Measurements from ENCODE around the gene GANAB. TPM values are rescaled to one million over a fixed set of nuclear protein-coding genes. Genes with fewer than 3 reads are reported as not detected.

GANAB gene
- total RNA-seq, 1 donor from 2014 or later: 383 TPM

GRCh38 chr11:62648967-62649364, 2.6 kb upstream of the GANAB start:
- Mint-ChIP-seq H3K27me3 (ENCODE audit: unreplicated experiment) (peaks cover 14% of the 10 kb centered on the region), H3K9me3 (ENCODE audit: unreplicated experiment) (no peaks in the 10 kb centered on the region), H3K4me3 (ENCODE audit: unreplicated experiment) (no peak overlapping the region), H3K4me1 (ENCODE audit: unreplicated experiment) (peaks cover 22% of the 10 kb centered on the region), H3K27ac (ENCODE audit: unreplicated experiment) (no peak overlapping the region), H3K36me3 (ENCODE audit: low read depth, unreplicated experiment) (peaks cover 28% of the 10 kb centered on the region)
- DNase-seq (ENCODE audit: low spot score): no peak
- TF ChIP-seq, protein P1, sequence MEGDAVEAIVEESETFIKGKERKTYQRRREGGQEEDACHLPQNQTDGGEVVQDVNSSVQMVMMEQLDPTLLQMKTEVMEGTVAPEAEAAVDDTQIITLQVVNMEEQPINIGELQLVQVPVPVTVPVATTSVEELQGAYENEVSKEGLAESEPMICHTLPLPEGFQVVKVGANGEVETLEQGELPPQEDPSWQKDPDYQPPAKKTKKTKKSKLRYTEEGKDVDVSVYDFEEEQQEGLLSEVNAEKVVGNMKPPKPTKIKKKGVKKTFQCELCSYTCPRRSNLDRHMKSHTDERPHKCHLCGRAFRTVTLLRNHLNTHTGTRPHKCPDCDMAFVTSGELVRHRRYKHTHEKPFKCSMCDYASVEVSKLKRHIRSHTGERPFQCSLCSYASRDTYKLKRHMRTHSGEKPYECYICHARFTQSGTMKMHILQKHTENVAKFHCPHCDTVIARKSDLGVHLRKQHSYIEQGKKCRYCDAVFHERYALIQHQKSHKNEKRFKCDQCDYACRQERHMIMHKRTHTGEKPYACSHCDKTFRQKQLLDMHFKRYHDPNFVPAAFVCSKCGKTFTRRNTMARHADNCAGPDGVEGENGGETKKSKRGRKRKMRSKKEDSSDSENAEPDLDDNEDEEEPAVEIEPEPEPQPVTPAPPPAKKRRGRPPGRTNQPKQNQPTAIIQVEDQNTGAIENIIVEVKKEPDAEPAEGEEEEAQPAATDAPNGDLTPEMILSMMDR (IDR thresholded peaks at IDR 0.05; ENCODE audit: unreplicated experiment): no peak

DNA sequence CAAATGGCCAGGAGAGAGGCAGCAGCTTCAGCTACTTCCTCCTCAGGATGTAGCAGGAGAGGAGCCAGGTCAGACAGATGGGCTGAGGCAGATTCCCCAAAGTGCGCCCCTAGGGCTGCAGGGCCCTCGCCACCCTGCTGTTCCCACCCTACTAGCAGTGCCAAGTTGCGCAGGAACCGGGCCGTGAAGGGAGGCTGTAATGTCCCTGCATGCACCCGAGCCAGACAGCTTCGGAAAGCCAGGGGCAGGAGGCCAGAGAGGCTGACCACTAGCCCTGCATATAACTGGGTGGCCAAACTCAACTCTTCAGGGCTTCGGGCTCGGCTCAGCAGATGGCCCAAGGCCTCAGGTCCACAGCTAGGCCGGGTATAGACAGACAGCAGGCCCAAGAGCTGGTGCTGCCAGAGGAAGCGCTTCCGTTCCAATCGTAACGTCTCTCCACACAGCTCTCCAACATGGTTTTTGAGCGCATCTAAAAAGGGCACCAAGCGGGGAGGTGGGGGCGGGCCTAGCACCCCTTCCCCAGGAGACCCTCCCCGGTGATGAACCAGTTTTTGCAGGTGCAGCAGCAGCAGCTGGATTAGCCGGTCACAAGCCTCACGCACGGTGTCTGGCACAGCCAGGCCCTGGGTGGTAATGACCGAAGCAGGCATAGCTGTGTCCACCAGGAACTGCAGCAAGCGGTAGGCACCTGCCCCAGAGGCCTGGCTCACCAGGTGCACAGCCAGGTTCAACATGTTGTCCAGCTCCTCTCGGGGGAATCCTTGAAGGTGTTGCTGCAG, 2.0 kb upstream of the GANAB start:
- H3K4me1 Mint-ChIP-seq (ENCODE audit: unreplicated experiment): peaks cover 22% of the 10 kb centered on the region
- no peaks in the 10 kb centered on the region for H3K9me3 Mint-ChIP-seq (ENCODE audit: unreplicated experiment)
- H3K4me3 Mint-ChIP-seq (ENCODE audit: unreplicated experiment): no peak overlapping the region
- H3K36me3 Mint-ChIP-seq (ENCODE audit: low read depth, unreplicated experiment): peaks cover 28% of the 10 kb centered on the region
- DNase-seq (ENCODE audit: low spot score): no peak
- peaks cover 14% of the 10 kb centered on the region for H3K27me3 Mint-ChIP-seq (ENCODE audit: unreplicated experiment)
- TF ChIP-seq, protein P1 (IDR thresholded peaks at IDR 0.05; ENCODE audit: unreplicated experiment): no peak
- H3K27ac Mint-ChIP-seq (ENCODE audit: unreplicated experiment): no peak overlapping the region

GRCh38 chr11:62647609-62648005, 1.2 kb upstream of the GANAB start:
- no peak overlapping the region for H3K27ac Mint-ChIP-seq (ENCODE audit: unreplicated experiment)
- TF ChIP-seq, protein P1 (IDR thresholded peaks at IDR 0.05; ENCODE audit: unreplicated experiment): no peak
- H3K4me3 Mint-ChIP-seq (ENCODE audit: unreplicated experiment): peak overlapping the region; percentile 42

GRCh38 chr11:62646825-62647608, 604 bp upstream of the GANAB start:
- Mint-ChIP-seq H3K9me3 (ENCODE audit: unreplicated experiment) (no peaks in the 10 kb centered on the region), H3K36me3 (ENCODE audit: low read depth, unreplicated experiment) (peaks cover 34% of the 10 kb centered on the region), H3K4me3 (ENCODE audit: unreplicated experiment) (peak overlapping the region; percentile 99), H3K27me3 (ENCODE audit: unreplicated experiment) (peaks cover 14% of the 10 kb centered on the region), H3K27ac (ENCODE audit: unreplicated experiment) (peak overlapping the region; percentile 97), H3K4me1 (ENCODE audit: unreplicated experiment) (peaks cover 15% of the 10 kb centered on the region)
- TF ChIP-seq, protein P1 (IDR thresholded peaks at IDR 0.05; ENCODE audit: unreplicated experiment): no peak
- no peak for DNase-seq (ENCODE audit: low spot score)

More at GRCh38 chr11:62647609-62648005, 1.2 kb upstream of the GANAB start:
- Mint-ChIP-seq H3K9me3 (ENCODE audit: unreplicated experiment) (no peaks in the 10 kb centered on the region), H3K36me3 (ENCODE audit: low read depth, unreplicated experiment) (peaks cover 33% of the 10 kb centered on the region), H3K27me3 (ENCODE audit: unreplicated experiment) (peaks cover 14% of the 10 kb centered on the region), H3K4me1 (ENCODE audit: unreplicated experiment) (peaks cover 19% of the 10 kb centered on the region)
- DNase-seq (ENCODE audit: low spot score): no peak

DNA sequence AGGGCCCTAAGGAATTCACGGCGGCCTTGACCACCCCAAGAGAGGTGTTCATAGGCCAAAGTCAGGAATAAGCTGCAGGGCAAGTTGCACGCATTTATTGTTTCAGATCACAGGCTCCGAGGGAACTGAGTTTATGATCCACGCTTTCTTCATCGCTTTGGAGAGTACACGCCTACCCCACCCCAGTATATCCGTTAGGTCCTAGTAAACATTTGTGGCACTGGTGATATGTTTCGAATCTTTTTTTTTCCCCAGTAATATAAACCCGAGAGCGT, 805 bp downstream of the GANAB start:
- Mint-ChIP-seq H3K36me3 (ENCODE audit: low read depth, unreplicated experiment) (peaks cover 34% of the 10 kb centered on the region), H3K4me3 (ENCODE audit: unreplicated experiment) (peak overlapping the region; percentile 99)

More for the DNA sequence above, 805 bp downstream of the GANAB start:
- Mint-ChIP-seq H3K9me3 (ENCODE audit: unreplicated experiment) (no peaks in the 10 kb centered on the region), H3K27ac (ENCODE audit: unreplicated experiment) (peak overlapping the region; percentile 97), H3K4me1 (ENCODE audit: unreplicated experiment) (peaks cover 18% of the 10 kb centered on the region), H3K27me3 (ENCODE audit: unreplicated experiment) (peaks cover 15% of the 10 kb centered on the region)
- no peak for DNase-seq (ENCODE audit: low spot score)
- TF ChIP-seq, protein P1 (IDR thresholded peaks at IDR 0.05; ENCODE audit: unreplicated experiment): no peak

Measured in endothelial cell (in vitro differentiated cells).